Common myeloid progenitor, CD34-positive (primary cell): ENCODE data around the gene NEK9.

ENCODE experiments used
- CTCF ChIA-PET: fragments of 350-600 bp; sonication (Branson Sonifier 250); formaldehyde crosslinking; loops from one replicate; lab custom pipeline; 2021; ENCODE audit warnings: antibody characterized with exemption; lab: Charles Lee
- POLR2A ChIA-PET: fragments of 350-600 bp; sonication (Branson Sonifier 250); formaldehyde crosslinking; loops from one replicate; lab custom pipeline; 2021; ENCODE audit warnings: antibody characterized with exemption; lab: Charles Lee
- DNase-seq, 3 donors: peaks; one replicate each; pipeline versions ENCODE4 v3.0.0 to v3.0.0-alpha.2; 2013
- H3K27ac ChIP-seq, 2 experiments: 1 replicate in 1 of 2; 2 replicates in 1 of 2; pipeline ENCODE4 v1.7.0; 2013; ENCODE audit warnings: inconsistent platforms in 2 of 2, low read length in 2 of 2, mild to moderate bottlenecking in 2 of 2, low read depth in 1 of 2, moderate library complexity in 1 of 2; ENCODE audit not compliant: severe bottlenecking in 2 of 2, insufficient read depth in 1 of 2, poor library complexity in 1 of 2
- H3K27me3 ChIP-seq, 5 experiments: replicated peaks in 2 of 5; 1 replicate in 3 of 5; 2 replicates in 2 of 5; pipeline versions ENCODE4 v1.6.1 to v1.7.0; 2013; ENCODE audit warnings: low read length in 4 of 5, mild to moderate bottlenecking in 2 of 5, moderate library complexity in 2 of 5, inconsistent platforms in 1 of 5; ENCODE audit not compliant: insufficient read depth in 5 of 5, control insufficient read depth in 4 of 5
- H3K36me3 ChIP-seq, 4 experiments: 1 replicate in 2 of 4; 2 replicates in 2 of 4; pipeline versions ENCODE4 v1.6.1 to v1.7.0; 2013; ENCODE audit warnings: low read length in 3 of 4, control low read depth in 1 of 4, mild to moderate bottlenecking in 1 of 4; ENCODE audit not compliant: control insufficient read depth in 4 of 4, insufficient read depth in 4 of 4
- H3K4me1 ChIP-seq, 4 experiments: 1 replicate in 3 of 4; 2 replicates in 1 of 4; pipeline versions ENCODE4 v1.6.1 to v1.7.1; 2013; ENCODE audit warnings: low read length in 3 of 4, mild to moderate bottlenecking in 3 of 4, control low read depth in 1 of 4, inconsistent platforms in 1 of 4, moderate library complexity in 1 of 4; ENCODE audit not compliant: control insufficient read depth in 4 of 4, insufficient read depth in 4 of 4; ENCODE audit errors: control extremely low read depth in 1 of 4
- H3K4me3 ChIP-seq, 7 experiments: 1 replicate in 4 of 7; 2 replicates in 3 of 7; pipeline versions ENCODE4 v1.5.1 to v1.7.0; 2013; ENCODE audit warnings: mild to moderate bottlenecking in 7 of 7, low read length in 6 of 7, moderate library complexity in 6 of 7, inconsistent platforms in 2 of 7, low read depth in 2 of 7, control low read depth in 1 of 7; ENCODE audit not compliant: insufficient read depth in 4 of 7, control insufficient read depth in 1 of 7; ENCODE audit errors: extremely low read depth in 1 of 7
- H3K9me3 ChIP-seq, 5 experiments: 1 replicate in 4 of 5; 2 replicates in 1 of 5; pipeline versions ENCODE4 v1.6.1 to v1.7.1; 2013; ENCODE audit warnings: low read length in 4 of 5, mild to moderate bottlenecking in 2 of 5, inconsistent platforms in 1 of 5, low read depth in 1 of 5, moderate library complexity in 1 of 5; ENCODE audit not compliant: control insufficient read depth in 4 of 5, insufficient read depth in 2 of 5; ENCODE audit errors: control extremely low read depth in 1 of 5
- whole genome bisulfite sequencing: methylation state at CpG from one replicate; pipeline ENCODE4 v1.1.5; 2013; ENCODE audit not compliant: insufficient coverage; 5-methylcytosine and 5-hydroxymethylcytosine counted together

The NEK9 gene

GRCh38 chr14:75063013-75063412 is 63.8 kb downstream of the NEK9 start:
- H3K9me3 ChIP-seq: no peaks in the 10 kb centered on the region
- H3K36me3 ChIP-seq: peaks cover 0 to 9% (median 1%) of the 10 kb centered on the region in 4 experiments
- 20% methylated on average over 3 of the region's 5 CpGs for WGBS
- peaks cover 6 to 15% (median 10%) of the 10 kb centered on the region in 4 experiments for H3K4me1 ChIP-seq
- peak in 2 of 3 donors; percentile 20 to 29 for DNase-seq
- POLR2A ChIA-PET: interaction anchor here (0.6 kb wide), 1 partner anchor 1591 kb away, joined by 5 read pairs; no protein-coding TSS in a partner anchor
- H3K27ac ChIP-seq: peak overlapping the region in 1 of 2 experiments; percentile 76
- peak overlapping the region in 6 of 7 experiments; percentile 87 to 100 (median 94) for H3K4me3 ChIP-seq
- H3K27me3 ChIP-seq: no peaks in the 10 kb centered on the region
- CTCF ChIA-PET: interaction anchor here (0.7 to 3.3 kb wide), 7 partner anchors 11 to 25 kb away, joined by 3 to 10 read pairs (median 3); partner anchors contain the start of gene MLH3

- Histone ChIP-seq H3K27ac (no peak overlapping the region), H3K4me3 (no peak overlapping the region), H3K9me3 (no peaks in the 10 kb centered on the region), H3K36me3 (peaks cover 0 to 9% (median 1%) of the 10 kb centered on the region in 4 experiments), H3K4me1 (peaks cover 6 to 15% (median 10%) of the 10 kb centered on the region in 4 experiments), H3K27me3 (no peaks in the 10 kb centered on the region)
- DNase-seq: no peak
- ChIA-PET POLR2A (no interaction called here), CTCF (no interaction called here)
- 40% methylated on average over 2 of the region's 2 CpGs for WGBS
These were observed 66.4 kb downstream of the NEK9 start for GRCh38 chr14:75060420-75060819.

- no peak overlapping the region for H3K4me3 ChIP-seq
- H3K4me1 ChIP-seq: peaks cover 6 to 15% (median 10%) of the 10 kb centered on the region in 4 experiments
- POLR2A ChIA-PET: no interaction called here
- no CpG with 5 or more reads among the region's 2 CpGs for WGBS
- CTCF ChIA-PET: no interaction called here
- peaks cover 0 to 9% (median 1%) of the 10 kb centered on the region in 4 experiments for H3K36me3 ChIP-seq
- no peaks in the 10 kb centered on the region for H3K27me3 ChIP-seq
- no peak for DNase-seq
- H3K27ac ChIP-seq: no peak overlapping the region
- H3K9me3 ChIP-seq: no peaks in the 10 kb centered on the region
These were observed 67.2 kb downstream of the NEK9 start for GRCh38 chr14:75059642-75060041.

GRCh38 chr14:75054421-75054820 is 72.4 kb downstream of the NEK9 start:
- H3K4me1 ChIP-seq: peaks cover 4 to 21% (median 11%) of the 10 kb centered on the region in 4 experiments
- H3K4me3 ChIP-seq: no peak overlapping the region
- no peak for DNase-seq
- CTCF ChIA-PET: no interaction called here
- H3K36me3 ChIP-seq: peaks cover 0 to 2% (median 0%) of the 10 kb centered on the region in 4 experiments
- H3K27ac ChIP-seq: no peak overlapping the region
- no peaks in the 10 kb centered on the region for H3K9me3 ChIP-seq
- POLR2A ChIA-PET: no interaction called here
- no CpG with 5 or more reads among the region's 1 CpG for WGBS
- no peaks in the 10 kb centered on the region for H3K27me3 ChIP-seq

- Histone ChIP-seq H3K4me3 (no peak overlapping the region), H3K36me3 (peaks cover 0 to 5% (median 1%) of the 10 kb centered on the region in 4 experiments), H3K27me3 (no peaks in the 10 kb centered on the region), H3K9me3 (no peaks in the 10 kb centered on the region), H3K4me1 (peaks cover 4 to 21% (median 11%) of the 10 kb centered on the region in 4 experiments), H3K27ac (no peak overlapping the region)
- CTCF ChIA-PET: no interaction called here
- DNase-seq: no peak
- 68% methylated on average over 3 of the region's 5 CpGs for WGBS
- POLR2A ChIA-PET: no interaction called here
These were observed 73.2 kb downstream of the NEK9 start for GRCh38 chr14:75053396-75054291.

- Histone ChIP-seq H3K27ac (peak overlapping the region; percentile 44 to 86), H3K9me3 (no peaks in the 10 kb centered on the region), H3K4me1 (peaks cover 4 to 21% (median 11%) of the 10 kb centered on the region in 4 experiments), H3K36me3 (peaks cover 0 to 5% (median 2%) of the 10 kb centered on the region in 4 experiments), H3K4me3 (peak overlapping the region; percentile 57 to 86 (median 70)), H3K27me3 (no peaks in the 10 kb centered on the region)
- peak in 2 of 3 donors; percentile 30 to 41 for DNase-seq
- ChIA-PET CTCF (interaction anchor here (0.6 to 1.7 kb wide), 5 partner anchors 11 to 117 kb away, joined by 3 to 4 read pairs (median 3); no protein-coding TSS in a partner anchor), POLR2A (no interaction called here)
- 100% methylated on average over 1 of the region's 5 CpGs for WGBS
These were observed 75.3 kb downstream of the NEK9 start for GRCh38 chr14:75051556-75051899.
